ENCODE results near the gene SIAH3.
"Not testable (repeated sequence)": the region's sequence is repeated elsewhere in the genome, so short reads cannot be mapped to it uniquely, and the experiment has no call there.

SIAH3 gene

DNA sequence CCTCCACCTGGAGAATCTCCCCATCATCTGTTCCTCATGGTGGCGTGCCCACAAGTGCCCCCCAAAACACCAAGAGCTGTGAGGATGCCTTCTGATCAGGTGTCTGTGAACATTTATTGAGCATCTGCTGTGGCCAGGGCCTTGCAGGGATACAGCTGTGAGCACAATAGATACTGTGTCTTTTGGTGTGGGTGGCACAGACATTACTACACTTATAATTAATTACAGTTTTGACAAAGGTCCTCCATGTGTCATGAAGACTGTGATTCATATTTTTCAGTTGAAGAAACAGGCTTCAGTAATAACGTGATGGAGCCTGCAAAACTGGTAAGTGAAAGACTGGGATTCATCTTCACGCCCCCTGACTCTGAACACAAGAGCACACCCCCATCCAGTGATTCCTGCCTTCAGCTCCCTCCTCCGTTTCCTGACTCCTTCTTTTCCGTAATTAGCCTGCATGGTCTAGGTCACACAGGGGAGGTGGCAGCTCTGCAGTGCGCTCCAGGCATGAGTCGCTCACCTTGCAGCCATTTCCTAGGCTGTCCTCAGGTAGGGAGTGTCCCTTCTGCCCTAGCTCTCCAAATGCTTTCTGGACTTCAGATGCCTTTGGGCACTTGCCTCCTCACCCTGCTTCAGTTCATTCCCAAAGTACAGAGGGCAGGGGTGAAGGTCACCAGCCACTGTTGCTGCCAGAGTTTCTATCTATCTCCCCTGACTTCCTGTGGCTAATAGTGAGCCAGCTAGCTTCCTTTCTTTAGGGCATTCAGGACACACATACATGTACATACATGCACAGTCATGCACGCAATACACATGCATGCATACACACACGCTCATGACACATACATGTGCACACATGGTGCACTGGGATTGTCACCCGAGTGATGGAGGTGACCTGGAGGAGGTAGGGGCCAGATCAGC is 66.5 kb downstream of the SIAH3 start:
- in situ Hi-C loops (cut with MboI; ENCODE audit: low sequenced_read_pairs), result no loop called here

DNA sequence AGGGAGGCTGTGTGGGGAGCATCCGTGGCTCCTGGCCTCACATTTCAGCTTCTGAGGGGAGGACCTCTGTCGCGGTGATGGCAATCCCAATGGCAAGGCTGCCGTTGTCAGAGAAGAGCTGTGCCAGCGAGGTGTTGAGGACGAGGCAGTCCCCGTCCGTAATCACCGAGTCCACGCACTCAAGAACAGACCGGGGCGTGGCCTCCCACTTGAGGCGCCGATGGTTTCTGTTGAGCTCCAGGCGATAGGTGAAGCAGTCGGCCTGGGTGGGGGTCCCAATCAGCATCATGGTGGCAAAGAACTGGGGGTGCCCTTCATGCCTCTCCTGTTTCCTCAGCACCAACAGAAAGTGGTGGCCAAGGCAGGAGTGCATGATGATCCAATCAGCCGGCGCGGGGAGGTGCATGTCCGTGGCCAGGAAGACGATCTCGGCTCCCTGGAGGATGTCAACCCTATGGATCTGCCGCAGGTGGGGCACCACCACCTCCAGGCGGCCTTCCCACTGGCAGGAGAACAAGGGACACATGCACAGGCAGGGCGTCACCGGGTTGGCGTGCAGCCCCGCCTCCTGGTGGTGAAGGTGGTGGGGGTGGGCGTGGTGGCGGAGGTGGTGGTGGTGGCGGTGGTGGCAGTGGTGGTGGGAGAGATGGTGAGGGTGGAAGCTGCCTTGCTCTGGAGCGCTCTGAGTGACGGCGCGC is 68.1 kb downstream of the SIAH3 start:
- in situ Hi-C loops (cut with MboI; ENCODE audit: low sequenced_read_pairs), result no loop called here

DNA sequence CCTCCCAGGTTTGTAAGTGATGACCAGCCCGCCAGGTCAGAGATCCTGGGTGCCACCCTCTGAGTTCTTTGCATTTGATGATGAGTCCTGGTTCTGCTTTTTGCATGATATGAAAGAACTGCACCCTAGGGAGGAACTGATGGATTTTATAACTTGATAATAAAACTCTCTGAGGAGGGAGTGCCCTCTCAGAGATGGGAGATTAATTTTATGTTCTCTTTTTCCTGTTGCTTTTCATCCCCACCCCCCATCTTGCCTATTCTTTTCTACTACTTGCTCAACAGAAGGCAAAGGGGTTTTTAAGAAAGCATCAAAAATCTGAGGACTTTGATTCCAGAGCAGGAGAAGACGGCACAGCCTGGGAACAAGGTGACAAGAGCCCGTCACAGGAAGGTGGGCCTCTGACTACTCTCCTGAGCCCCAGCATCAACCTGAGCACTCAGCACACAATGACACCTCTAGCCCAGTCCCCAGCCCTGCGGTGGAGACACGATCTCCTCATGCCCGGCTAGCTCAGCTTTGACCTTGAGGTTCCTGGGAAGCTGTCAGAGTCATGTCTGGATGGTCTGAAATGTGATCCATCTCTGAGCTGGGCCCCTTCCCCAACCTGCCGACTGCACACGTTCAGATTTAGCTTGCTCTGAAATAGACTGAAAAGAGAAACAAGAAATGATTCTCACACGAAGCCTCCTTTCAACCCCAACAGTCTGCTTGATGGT is 69.1 kb downstream of the SIAH3 start:
- in situ Hi-C loops (cut with MboI; ENCODE audit: low sequenced_read_pairs), result no loop called here

DNA sequence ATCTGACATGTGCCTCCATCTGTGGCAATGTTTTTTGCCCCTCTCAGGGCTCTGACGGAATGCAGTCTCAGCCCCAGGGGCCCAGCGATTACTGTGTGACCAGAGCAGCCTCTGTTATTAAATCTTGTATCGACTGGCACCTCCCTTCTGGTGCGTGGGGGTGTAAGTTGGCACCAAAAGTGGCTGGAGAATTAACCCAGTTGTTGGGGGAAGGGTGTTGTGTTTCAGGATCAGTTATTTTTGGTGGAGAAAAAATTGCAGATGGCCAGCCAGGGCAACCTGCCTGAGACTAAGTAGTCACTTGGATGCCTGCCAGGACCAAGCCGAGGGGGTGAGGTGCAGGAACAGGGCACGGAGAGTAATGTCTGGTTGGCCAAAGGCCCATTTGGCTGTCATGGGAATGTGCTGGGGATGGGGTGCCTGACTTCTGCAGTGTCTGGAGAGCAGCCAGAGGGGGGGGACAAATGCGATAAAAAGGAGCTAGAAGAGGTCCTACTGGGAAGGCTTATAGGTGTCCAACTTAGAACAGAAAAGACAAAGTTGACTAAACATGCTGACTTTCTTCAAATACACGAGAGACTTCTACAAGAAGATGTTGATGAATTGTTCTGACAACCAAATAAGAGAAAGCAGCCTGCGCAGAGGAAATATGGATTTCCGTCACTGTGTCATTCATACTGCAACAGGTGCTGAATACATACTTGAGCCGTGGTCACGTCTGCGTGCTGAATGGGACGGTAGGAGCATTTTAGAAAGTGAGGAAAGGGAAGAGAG is 69.8 kb downstream of the SIAH3 start:
- in situ Hi-C loops (cut with MboI; ENCODE audit: low sequenced_read_pairs), result no loop called here

DNA sequence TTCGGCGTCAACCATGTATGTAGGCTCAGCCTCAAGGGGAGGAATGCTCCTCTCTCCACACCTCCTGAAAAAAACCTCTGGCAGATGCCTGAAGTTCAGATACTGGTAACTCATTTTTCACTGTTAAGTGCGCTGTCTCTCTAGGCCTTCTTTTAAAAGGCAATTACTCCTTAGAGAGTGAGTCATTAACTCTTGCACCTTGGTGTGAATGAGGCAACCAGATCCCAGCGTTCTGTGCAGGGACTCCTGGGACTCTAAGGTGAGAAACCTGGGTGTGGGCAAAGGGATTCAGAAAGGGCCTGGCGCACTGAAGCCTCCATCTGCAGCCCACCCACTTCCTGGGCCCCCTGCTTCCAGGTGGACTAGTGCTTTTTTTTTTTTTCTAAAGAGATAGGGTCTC is 71.7 kb downstream of the SIAH3 start:
- in situ Hi-C loops (cut with MboI; ENCODE audit: low sequenced_read_pairs), result no loop called here

DNA sequence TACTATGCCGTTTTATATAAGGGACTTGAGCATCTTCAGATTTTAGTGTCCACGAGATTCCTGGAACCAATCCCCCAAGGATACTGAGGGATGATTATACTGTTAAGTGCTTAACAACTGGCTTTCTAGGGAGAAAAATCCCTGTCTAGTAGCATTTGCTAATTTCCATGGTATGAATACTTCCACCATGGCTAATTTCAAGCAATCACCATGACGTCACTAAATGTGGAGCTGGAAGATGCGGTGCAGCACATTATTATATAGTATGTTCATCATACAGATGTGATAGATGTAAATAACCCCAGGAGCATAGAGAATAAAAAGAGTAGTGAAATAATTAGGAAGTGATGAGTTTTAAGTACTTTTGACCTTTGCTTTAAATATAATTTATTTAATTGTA is 72.7 kb downstream of the SIAH3 start:
- in situ Hi-C loops (cut with MboI; ENCODE audit: low sequenced_read_pairs), result no loop called here

DNA sequence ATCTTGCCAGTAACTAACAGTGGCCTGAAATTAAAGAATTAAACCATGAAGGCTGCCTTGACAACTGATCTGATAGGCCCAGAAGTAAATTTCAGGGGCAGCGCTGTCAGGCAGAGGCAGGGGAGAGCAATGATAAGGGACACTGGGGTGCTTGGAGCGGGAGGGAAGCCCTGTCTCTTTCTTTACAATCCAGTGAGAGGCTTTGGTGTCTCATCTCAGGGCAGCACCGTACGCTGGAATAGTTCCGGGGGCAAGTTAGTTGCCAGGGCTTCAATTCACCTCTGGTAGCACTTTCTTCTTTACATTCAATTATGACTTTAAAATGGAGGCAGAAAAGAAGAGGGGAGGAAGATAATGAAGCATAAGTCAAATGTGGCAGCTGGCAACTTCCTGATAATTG is 74.8 kb downstream of the SIAH3 start:
- in situ Hi-C loops (cut with MboI; ENCODE audit: low sequenced_read_pairs), result no loop called here

DNA sequence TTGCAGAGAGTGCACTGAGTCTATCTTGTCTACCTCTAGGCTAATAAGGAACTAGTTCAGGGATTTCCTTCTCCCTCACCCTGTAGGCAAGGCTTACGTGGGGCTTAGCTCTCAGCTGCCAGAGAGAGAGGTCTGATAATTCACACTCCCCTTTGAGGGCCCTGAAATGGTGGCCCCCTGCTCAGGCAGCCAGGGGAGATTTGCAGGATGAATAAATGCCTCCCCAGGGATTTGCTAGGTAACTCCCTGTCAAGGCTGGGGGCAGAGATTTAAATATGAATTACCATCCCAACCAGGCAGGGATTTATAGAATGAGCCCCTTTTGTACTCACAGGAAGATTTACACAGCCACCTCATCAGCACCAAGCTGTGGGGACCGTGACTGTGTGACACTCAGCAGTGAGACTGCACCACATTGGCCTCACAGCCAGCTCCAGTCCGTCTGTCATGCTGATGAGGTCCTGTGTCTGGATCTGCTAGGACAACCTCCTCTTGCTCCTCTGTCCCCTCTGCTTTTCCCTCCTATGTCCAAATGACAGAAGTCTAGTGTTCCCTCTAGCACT is 76.1 kb downstream of the SIAH3 start:
- in situ Hi-C loops (cut with MboI; ENCODE audit: low sequenced_read_pairs), result no loop called here

DNA sequence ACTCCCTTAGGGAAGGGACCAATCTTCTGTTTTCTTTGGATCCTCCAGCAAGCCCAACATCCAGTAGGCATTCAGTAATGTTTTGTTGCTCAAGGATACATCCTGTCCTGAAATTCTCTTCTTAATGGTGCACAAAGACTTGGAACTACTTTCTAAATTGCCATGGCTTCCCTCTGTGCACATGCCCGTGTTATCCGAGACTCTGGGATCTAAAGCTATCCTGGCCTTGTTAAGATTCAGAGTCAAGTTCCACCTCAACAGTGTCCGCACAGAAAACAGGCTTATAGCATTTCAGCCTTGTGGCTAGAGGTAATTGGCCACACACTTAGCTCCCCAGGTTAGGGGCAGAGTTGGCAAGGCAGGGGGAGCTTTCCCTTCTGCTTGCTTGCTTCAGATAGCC is 77.6 kb downstream of the SIAH3 start:
- in situ Hi-C loops (cut with MboI; ENCODE audit: low sequenced_read_pairs), result no loop called here

DNA sequence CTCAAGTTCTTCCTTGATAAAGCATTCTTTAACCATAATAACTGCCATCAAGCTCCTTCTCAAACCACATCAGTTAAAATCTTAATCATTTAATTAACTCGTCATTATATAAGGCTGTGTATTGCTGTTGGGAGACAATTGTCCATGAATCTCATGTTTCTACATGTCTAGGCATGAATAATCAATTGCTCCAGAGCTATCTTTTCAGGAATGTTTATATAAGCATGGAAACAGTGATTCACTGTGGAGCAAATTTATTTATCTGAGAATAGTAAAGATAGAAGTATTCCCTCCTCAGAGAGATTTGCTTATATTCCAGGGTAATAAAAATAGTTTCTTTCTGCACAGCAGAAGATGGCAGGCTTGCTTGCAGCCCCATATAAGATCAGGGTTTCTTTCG is 78.3 kb downstream of the SIAH3 start:
- in situ Hi-C loops (cut with MboI; ENCODE audit: low sequenced_read_pairs), result no loop called here

DNA sequence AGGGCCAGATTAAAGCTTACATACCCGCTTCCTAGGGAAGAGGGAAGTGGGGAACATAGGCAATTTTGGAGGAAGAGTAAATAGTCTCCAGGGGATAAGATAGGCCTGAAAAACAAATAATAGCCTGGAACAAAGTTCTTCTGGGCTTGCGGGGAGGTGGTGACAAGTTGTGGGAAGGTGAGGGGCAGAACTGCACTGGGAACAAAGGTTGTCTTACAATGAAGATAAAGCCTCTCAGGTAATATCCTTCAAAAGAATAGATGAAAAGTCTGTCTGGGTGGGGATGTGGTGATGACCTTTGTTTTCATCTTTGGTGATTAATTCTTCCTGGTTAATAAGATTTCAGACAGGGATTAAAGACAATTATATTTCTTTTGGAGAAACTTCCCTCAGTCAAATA is 80.7 kb downstream of the SIAH3 start:
- in situ Hi-C loops (cut with MboI; ENCODE audit: low sequenced_read_pairs), result no loop called here

DNA sequence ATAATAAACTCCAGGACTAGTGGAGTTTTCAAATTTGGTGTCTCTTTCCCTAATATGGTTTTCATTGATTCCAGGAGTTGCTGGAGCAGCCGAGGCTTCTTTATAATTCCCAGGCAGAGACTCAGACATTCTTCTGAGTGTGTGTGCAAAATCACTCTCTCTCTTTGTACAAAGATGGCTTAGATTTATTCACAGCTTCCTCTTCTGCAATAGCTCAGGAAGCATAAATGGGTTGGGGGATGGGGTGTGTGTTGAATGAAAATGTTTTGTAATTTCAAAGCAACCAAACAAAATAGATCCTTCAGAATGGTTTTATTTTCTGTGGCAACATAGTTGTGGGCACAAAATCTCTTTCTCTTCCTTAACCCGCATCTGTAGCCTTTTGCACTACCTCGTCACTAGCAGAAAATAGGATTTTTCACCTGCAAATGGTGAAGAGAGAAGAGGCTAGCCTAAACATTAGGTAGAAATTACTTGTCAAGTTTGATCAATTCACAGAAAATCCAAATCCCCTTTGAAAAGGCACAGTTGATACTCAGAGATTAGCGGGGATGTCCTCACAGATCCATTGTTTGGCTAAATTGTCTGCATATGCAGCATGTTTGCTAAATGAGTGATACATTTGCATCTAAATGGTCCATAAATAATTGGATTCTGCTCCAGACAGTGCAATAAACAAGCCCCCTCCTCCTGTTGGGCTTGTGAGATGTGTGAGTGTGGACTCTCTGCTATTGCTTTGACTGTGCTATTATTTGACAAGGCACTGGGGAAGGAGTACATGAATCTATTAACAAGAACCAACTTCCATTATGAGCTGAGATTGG is 82.7 kb downstream of the SIAH3 start:
- in situ Hi-C loops (cut with MboI; ENCODE audit: low sequenced_read_pairs), result no loop called here

DNA sequence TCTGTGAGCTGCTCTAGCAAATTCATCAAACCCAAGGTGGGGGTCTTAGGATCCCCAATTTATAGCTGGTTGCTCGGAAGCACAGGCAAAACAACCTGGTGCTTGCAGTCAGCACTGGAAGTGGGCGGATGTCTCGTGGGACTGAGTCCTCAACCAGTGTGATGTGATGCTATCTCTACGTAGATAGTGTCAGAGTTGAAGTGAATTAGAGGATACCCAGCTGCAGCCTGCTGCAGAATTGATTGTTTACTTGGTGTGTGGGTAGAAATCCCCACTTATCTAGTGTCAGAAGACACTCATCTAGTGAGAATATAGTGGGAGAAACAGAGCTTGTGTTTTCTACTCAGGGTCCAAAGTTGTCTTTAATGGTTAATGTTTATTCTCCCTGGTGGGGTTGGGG is 86.1 kb downstream of the SIAH3 start:
- in situ Hi-C loops (cut with MboI; ENCODE audit: low sequenced_read_pairs), result no loop called here

DNA sequence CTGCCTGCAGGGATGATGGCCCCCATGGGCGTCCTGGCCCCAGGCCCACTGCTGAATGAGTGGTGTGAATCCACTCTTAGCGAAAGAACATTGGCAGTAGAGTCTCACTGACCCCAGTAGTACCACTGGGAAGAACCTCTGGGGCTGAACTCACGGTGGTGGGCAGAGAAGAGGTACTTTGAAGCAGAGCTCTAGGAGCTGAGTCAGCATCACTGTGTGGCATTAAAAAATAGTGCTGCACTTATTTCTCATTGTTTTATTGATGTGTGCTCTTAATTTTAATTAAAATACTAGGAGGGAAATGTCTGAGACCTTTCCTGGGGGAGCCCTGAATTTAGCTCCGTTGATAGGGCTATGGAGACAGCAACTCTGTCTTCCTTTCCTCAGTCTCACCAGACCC is 88.1 kb downstream of the SIAH3 start:
- in situ Hi-C loops (cut with MboI; ENCODE audit: low sequenced_read_pairs), result no loop called here

DNA sequence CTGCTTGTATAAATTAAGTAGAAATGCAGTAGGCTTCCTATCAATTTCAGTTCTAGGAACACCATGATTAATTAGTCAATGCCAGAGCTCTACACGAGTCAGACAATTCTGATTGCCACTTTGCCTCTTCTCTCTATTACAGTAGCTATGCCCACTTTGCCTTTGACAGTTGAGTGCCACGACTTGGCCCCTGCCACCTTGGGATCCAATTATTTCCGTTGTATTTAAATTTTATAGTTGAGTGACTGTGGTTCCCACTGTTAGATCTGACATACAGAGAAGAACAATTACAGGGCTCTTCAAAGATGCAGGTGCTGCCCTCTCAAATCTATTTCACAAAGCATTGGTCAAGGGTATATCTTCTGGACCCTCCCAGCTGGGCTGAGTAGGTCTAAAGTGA is 94.0 kb downstream of the SIAH3 start:
- in situ Hi-C loops (cut with MboI; ENCODE audit: low sequenced_read_pairs), result not testable (repeated sequence)

DNA sequence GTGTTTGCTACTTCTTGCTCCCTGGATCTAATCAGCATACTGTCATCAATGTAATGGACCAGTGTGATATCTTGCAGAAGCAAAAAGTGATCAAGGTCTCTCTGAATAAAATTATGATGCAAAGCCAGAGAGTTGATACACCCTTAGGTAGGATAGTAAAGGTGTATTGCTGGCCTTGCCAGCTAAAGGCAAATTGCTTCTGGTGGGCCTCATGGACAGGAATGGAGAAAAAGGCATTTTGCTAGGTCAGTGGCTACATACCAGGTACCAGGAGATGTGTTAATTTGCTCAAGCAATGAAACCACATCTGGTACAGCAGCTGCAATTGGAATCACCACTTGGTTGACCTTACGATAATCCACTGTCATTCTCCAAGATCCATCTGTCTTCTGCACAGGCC is 95.1 kb downstream of the SIAH3 start:
- in situ Hi-C loops (cut with MboI; ENCODE audit: low sequenced_read_pairs), result not testable (repeated sequence)

DNA sequence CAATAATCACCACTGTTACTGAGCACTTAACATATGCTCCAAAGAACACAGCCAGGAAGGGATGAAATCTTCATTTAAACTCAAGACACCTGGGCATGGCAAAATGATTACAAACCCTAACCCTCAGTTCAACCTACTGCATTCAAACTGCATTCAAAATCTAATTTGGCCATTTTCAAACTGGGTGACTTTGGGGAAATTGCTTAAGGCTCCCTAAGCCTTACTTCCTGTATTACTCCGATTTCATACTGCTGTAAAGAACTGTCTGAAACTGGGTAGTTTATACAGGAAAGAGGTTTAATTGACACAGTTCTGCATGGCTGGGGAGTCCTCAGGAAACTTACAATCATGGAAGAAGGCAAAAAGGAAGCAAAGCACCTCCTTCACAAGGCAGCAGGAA is 99.0 kb downstream of the SIAH3 start:
- in situ Hi-C loops (cut with MboI; ENCODE audit: low sequenced_read_pairs), result no loop called here

DNA sequence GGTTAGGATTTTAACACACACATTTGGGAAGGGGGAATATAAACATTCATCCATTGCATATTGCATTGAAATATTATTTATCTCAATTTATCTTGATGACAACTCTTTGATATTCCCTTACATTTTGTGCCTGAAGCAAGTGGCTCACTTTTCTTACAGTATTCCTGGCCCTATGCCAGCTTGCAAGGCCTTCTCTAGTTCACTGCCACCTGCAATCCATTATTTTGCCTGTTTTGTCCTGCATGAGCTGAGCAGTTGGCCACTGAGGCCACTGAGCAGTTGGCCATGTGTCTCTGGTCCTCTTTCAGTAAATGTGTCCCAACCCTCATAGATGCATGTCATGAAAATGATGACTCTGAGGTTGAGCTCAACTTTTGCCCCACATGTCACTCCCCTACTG is 99.7 kb downstream of the SIAH3 start:
- in situ Hi-C loops (cut with MboI; ENCODE audit: low sequenced_read_pairs), result no loop called here

DNA sequence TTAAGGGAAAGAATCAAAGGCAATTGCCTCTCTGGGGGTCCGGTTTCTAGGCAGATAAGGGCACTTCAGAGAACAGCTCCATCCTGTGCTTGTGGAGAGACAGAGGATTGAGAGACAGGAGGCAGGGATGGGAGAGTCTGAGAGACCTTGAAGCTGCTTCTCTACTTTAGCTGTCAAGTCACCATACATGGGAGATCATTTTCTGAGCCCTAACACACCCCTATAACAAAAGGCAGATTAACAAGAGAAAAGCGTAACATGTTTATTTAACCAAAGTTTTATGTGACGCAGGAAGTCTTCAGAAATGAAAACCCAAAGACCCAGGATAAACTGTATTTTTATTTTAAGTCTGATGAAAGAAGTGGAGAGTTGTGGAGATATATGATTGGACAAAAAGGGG is 101.0 kb downstream of the SIAH3 start:
- in situ Hi-C loops (cut with MboI; ENCODE audit: low sequenced_read_pairs), result no loop called here
